ENCODE measurements around the gene DOCK10. TPM values are rescaled to one million over a fixed set of nuclear protein-coding genes. Genes with fewer than 3 reads are reported as not detected.

Gene DOCK10
- polyA plus RNA-seq, 1 donor, result 9.3 TPM

DNA sequence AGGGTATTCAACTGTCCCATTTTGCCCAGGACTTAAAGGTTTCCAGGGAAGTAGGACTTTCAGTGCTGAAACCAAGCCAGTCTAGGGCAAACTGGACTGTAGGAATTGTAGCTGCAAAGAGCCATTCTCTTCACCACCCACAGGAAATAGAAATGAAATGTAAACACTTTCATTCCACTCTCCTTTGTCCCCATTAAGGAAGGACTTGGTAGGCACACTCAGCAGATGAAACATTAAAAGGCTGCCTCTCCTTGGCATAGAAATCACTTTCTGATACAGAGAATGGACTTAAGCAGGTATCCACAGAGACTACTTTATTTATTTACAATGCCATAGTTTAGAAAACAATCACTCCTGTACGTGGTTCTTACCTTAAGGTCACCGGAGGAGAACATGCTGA, 223.2 kb downstream of the DOCK10 start:
- no peak overlapping the region for H3K4me3 ChIP-seq (ENCODE audit: low read length)
- no peaks in the 10 kb centered on the region for H3K4me1 ChIP-seq (ENCODE audit: control insufficient read depth, insufficient read depth, low read length)
- no peaks in the 10 kb centered on the region for H3K27me3 ChIP-seq (ENCODE audit: control insufficient read depth, insufficient read depth, low read length)
- H3K9me3 ChIP-seq (ENCODE audit: control insufficient read depth, low read depth, low read length), result no peaks in the 10 kb centered on the region
- no peak for DNase-seq
- H3K27ac ChIP-seq (ENCODE audit: low read length), result no peak overlapping the region
- H3K36me3 ChIP-seq (ENCODE audit: control insufficient read depth, insufficient read depth, low read length), result no peaks in the 10 kb centered on the region
- no CpG with 5 or more reads among the region's 2 CpGs for WGBS (ENCODE audit: insufficient coverage, low lambda C conversion rate)

DNA sequence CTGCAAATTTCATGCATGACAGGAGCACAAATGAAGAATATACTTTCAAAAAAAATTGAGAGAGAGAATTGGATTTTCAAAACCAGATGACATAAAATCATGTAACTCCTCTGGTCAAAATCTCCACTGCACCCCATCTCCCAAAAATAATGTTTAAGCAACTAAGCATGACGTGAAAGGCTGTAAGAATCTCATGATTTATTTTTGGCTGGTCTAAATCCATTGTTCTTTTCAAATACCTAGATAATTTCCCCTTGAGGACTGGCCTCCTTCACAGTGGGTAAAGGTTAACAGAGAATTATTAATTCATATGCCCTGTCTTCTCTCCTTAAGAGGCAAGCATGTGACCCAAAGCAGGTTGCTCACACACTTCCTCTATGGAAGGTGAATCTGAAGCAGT, 224.6 kb downstream of the DOCK10 start:
- Histone ChIP-seq H3K9me3 (ENCODE audit: control insufficient read depth, low read depth, low read length) (no peaks in the 10 kb centered on the region), H3K4me1 (ENCODE audit: control insufficient read depth, insufficient read depth, low read length) (no peaks in the 10 kb centered on the region), H3K27ac (ENCODE audit: low read length) (no peak overlapping the region), H3K4me3 (ENCODE audit: low read length) (no peak overlapping the region), H3K27me3 (ENCODE audit: control insufficient read depth, insufficient read depth, low read length) (no peaks in the 10 kb centered on the region), H3K36me3 (ENCODE audit: control insufficient read depth, insufficient read depth, low read length) (no peaks in the 10 kb centered on the region)
- WGBS (ENCODE audit: insufficient coverage, low lambda C conversion rate), result no CpG with 5 or more reads among the region's 1 CpG
- no peak for DNase-seq

DNA sequence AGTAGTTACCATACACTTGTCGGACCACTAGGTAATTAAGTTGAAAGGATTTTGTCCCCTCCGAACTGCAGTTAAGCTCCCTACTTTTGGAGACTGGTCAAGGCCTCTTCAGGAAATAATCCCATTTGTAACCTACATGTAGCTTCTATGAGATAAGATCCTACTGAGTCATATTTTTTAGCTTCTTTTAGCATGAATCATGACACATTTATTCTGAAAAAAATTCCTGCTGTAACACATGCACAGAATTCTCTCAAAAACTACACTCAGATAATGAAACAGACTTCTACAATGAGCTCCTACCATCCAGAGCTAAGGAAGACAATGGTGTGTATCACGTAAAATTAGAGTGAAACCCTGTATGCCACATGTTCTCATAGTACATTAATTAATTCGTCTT, 225.5 kb downstream of the DOCK10 start:
- no peak overlapping the region for H3K4me3 ChIP-seq (ENCODE audit: low read length)
- DNase-seq, result no peak
- no peak overlapping the region for H3K27ac ChIP-seq (ENCODE audit: low read length)
- 88% methylated on average over 1 of the region's 4 CpGs for whole genome bisulfite sequencing (ENCODE audit: insufficient coverage, low lambda C conversion rate)
- no peaks in the 10 kb centered on the region for H3K4me1 ChIP-seq (ENCODE audit: control insufficient read depth, insufficient read depth, low read length)
- no peaks in the 10 kb centered on the region for H3K36me3 ChIP-seq (ENCODE audit: control insufficient read depth, insufficient read depth, low read length)
- H3K9me3 ChIP-seq (ENCODE audit: control insufficient read depth, low read depth, low read length), result no peaks in the 10 kb centered on the region
- no peaks in the 10 kb centered on the region for H3K27me3 ChIP-seq (ENCODE audit: control insufficient read depth, insufficient read depth, low read length)

DNA sequence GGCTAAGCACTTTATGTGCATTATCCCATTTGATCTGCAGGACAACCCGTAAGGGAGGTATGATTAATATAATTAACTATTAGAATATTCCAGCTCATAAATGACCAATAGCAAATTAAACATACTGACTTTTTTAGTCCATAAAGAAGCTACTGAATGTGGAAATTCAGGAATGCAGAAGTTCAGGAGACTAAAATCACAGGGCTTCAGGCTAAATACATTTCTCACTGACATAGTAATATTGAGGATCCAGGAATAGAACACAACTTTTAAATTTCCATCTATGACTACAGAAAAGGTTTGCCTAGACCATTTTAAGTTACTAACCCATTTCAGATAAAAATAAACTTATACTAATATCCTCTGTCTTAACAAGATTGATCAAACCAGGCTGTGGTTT, 228.7 kb downstream of the DOCK10 start:
- Histone ChIP-seq H3K36me3 (ENCODE audit: control insufficient read depth, insufficient read depth, low read length) (no peaks in the 10 kb centered on the region), H3K4me3 (ENCODE audit: low read length) (no peak overlapping the region), H3K27me3 (ENCODE audit: control insufficient read depth, insufficient read depth, low read length) (no peaks in the 10 kb centered on the region), H3K27ac (ENCODE audit: low read length) (no peak overlapping the region), H3K9me3 (ENCODE audit: control insufficient read depth, low read depth, low read length) (no peaks in the 10 kb centered on the region), H3K4me1 (ENCODE audit: control insufficient read depth, insufficient read depth, low read length) (no peaks in the 10 kb centered on the region)
- DNase-seq, result no peak
- WGBS (ENCODE audit: insufficient coverage, low lambda C conversion rate), result 100% methylated on average over 1 of the region's 1 CpG

DNA sequence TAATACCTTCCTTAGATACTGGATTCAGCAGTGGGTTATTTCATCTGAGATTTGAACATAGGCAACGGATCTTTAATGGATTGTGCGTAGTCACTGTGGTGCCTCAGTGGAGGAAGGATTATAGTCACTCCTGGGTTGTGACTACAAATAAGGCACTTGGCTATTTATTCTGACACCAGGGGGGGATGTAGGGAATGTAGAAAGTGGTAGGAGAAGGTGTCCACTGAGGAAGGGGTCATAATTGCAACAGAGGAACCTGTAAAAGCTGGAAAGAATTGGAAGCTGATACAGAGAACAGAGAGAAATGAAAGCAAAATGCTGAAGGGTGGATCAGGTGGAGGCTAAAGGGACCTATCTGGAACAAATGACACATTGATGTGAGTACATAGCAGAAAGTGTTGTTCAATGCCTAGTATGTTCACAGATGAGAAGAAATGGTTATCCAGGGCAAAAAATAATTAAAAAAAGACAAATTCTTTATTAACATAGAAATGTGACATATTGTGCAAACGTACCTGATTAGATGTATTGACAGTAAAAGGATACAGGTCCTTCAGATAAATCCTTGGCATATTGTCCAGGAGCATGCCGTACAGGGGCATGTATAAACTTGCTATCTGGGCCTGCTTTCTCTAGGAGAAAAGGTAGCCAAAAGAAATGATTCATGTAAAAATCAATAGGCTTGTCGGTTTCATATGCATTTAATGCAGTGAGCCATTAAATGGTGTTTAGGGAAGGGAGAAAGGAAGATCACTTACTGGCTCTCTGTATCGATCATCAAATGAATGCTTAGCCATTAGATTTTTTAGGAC, 234.9 kb downstream of the DOCK10 start:
- H3K4me1 ChIP-seq (ENCODE audit: control insufficient read depth, insufficient read depth, low read length), result no peaks in the 10 kb centered on the region
- H3K27me3 ChIP-seq (ENCODE audit: control insufficient read depth, insufficient read depth, low read length), result no peaks in the 10 kb centered on the region
- H3K4me3 ChIP-seq (ENCODE audit: low read length), result no peak overlapping the region
- no peaks in the 10 kb centered on the region for H3K36me3 ChIP-seq (ENCODE audit: control insufficient read depth, insufficient read depth, low read length)
- H3K27ac ChIP-seq (ENCODE audit: low read length), result no peak overlapping the region
- DNase-seq, result no peak
- H3K9me3 ChIP-seq (ENCODE audit: control insufficient read depth, low read depth, low read length), result no peaks in the 10 kb centered on the region
- WGBS (ENCODE audit: insufficient coverage, low lambda C conversion rate), result 100% methylated on average over 1 of the region's 6 CpGs

GRCh38 chr2:224803930-224804329, 238.3 kb downstream of the DOCK10 start:
- Histone ChIP-seq H3K4me1 (ENCODE audit: control insufficient read depth, insufficient read depth, low read length) (no peaks in the 10 kb centered on the region), H3K27ac (ENCODE audit: low read length) (no peak overlapping the region), H3K36me3 (ENCODE audit: control insufficient read depth, insufficient read depth, low read length) (peaks cover 3% of the 10 kb centered on the region), H3K4me3 (ENCODE audit: low read length) (no peak overlapping the region), H3K27me3 (ENCODE audit: control insufficient read depth, insufficient read depth, low read length) (no peaks in the 10 kb centered on the region), H3K9me3 (ENCODE audit: control insufficient read depth, low read depth, low read length) (no peaks in the 10 kb centered on the region)
- no peak for DNase-seq
- 100% methylated on average over 1 of the region's 1 CpG for WGBS (ENCODE audit: insufficient coverage, low lambda C conversion rate)

DNA sequence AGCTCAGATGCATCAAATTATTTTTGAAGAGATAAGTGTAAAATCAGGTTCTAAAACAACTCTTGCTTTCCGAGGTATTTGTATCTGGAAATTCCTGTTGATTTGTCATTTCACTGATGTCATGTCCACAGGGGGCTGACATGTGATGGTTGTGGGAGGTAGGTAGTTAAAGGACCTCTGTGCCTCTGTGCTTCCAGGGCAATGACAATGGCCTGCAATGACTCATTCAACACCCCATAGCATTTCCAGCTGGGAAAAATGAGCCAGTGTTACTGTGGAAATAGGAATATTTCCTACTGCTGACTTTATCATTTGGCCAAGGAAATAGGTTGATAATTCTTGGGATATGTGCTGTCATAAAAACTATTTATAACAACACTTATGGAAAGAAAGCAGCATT, 239.9 kb downstream of the DOCK10 start:
- Histone ChIP-seq H3K4me3 (ENCODE audit: low read length) (no peak overlapping the region), H3K4me1 (ENCODE audit: control insufficient read depth, insufficient read depth, low read length) (no peaks in the 10 kb centered on the region), H3K9me3 (ENCODE audit: control insufficient read depth, low read depth, low read length) (no peaks in the 10 kb centered on the region), H3K27me3 (ENCODE audit: control insufficient read depth, insufficient read depth, low read length) (no peaks in the 10 kb centered on the region), H3K36me3 (ENCODE audit: control insufficient read depth, insufficient read depth, low read length) (peaks cover 6% of the 10 kb centered on the region), H3K27ac (ENCODE audit: low read length) (no peak overlapping the region)
- 75% methylated on average over 1 of the region's 1 CpG for WGBS (ENCODE audit: insufficient coverage, low lambda C conversion rate)
- DNase-seq, result no peak

DNA sequence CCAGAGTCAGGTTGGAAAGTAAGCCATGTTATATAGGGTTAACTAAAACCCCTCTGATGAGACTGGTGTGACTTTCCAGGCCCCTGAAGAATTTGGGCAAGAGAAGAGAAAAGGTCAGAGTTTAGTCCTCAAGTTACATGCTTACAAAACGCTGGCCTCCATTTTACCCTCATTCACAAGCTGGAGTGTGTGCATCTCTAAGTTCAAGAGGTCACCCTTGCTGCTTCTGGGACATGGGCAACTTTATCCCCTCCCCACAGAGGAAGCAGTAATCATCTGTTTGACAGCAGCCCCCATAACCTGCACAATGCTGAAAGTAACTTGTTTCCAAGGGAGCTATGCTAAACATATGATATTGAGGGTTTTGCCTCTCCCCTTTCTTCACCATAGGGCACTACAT, 240.9 kb downstream of the DOCK10 start:
- Histone ChIP-seq H3K4me3 (ENCODE audit: low read length) (no peak overlapping the region), H3K4me1 (ENCODE audit: control insufficient read depth, insufficient read depth, low read length) (no peaks in the 10 kb centered on the region), H3K36me3 (ENCODE audit: control insufficient read depth, insufficient read depth, low read length) (peaks cover 6% of the 10 kb centered on the region), H3K27ac (ENCODE audit: low read length) (no peak overlapping the region), H3K27me3 (ENCODE audit: control insufficient read depth, insufficient read depth, low read length) (no peaks in the 10 kb centered on the region), H3K9me3 (ENCODE audit: control insufficient read depth, low read depth, low read length) (no peaks in the 10 kb centered on the region)
- no peak for DNase-seq
- 0% methylated on average over 1 of the region's 1 CpG for WGBS (ENCODE audit: insufficient coverage, low lambda C conversion rate)

- H3K27ac ChIP-seq (ENCODE audit: low read length), result no peak overlapping the region
- peaks cover 8% of the 10 kb centered on the region for H3K36me3 ChIP-seq (ENCODE audit: control insufficient read depth, insufficient read depth, low read length)
- H3K27me3 ChIP-seq (ENCODE audit: control insufficient read depth, insufficient read depth, low read length), result no peaks in the 10 kb centered on the region
- no peak for DNase-seq
- H3K4me1 ChIP-seq (ENCODE audit: control insufficient read depth, insufficient read depth, low read length), result no peaks in the 10 kb centered on the region
- H3K9me3 ChIP-seq (ENCODE audit: control insufficient read depth, low read depth, low read length), result no peaks in the 10 kb centered on the region
- no CpG with 5 or more reads among the region's 1 CpG for WGBS (ENCODE audit: insufficient coverage, low lambda C conversion rate)
- no peak overlapping the region for H3K4me3 ChIP-seq (ENCODE audit: low read length)
Measured at GRCh38 chr2:224799691-224800090, 242.6 kb downstream of the DOCK10 start.

- no peak overlapping the region for H3K4me3 ChIP-seq (ENCODE audit: low read length)
- peaks cover 9% of the 10 kb centered on the region for H3K36me3 ChIP-seq (ENCODE audit: control insufficient read depth, insufficient read depth, low read length)
- no peaks in the 10 kb centered on the region for H3K27me3 ChIP-seq (ENCODE audit: control insufficient read depth, insufficient read depth, low read length)
- no CpG with 5 or more reads among the region's 2 CpGs for WGBS (ENCODE audit: insufficient coverage, low lambda C conversion rate)
- no peaks in the 10 kb centered on the region for H3K4me1 ChIP-seq (ENCODE audit: control insufficient read depth, insufficient read depth, low read length)
- H3K27ac ChIP-seq (ENCODE audit: low read length), result no peak overlapping the region
- no peak for DNase-seq
- H3K9me3 ChIP-seq (ENCODE audit: control insufficient read depth, low read depth, low read length), result no peaks in the 10 kb centered on the region
Measured at GRCh38 chr2:224798180-224798579, 244.1 kb downstream of the DOCK10 start.

- Histone ChIP-seq H3K36me3 (ENCODE audit: control insufficient read depth, insufficient read depth, low read length) (peaks cover 9% of the 10 kb centered on the region), H3K4me3 (ENCODE audit: low read length) (no peak overlapping the region), H3K27ac (ENCODE audit: low read length) (no peak overlapping the region), H3K27me3 (ENCODE audit: control insufficient read depth, insufficient read depth, low read length) (no peaks in the 10 kb centered on the region), H3K4me1 (ENCODE audit: control insufficient read depth, insufficient read depth, low read length) (no peaks in the 10 kb centered on the region), H3K9me3 (ENCODE audit: control insufficient read depth, low read depth, low read length) (no peaks in the 10 kb centered on the region)
- no peak for DNase-seq
- WGBS (ENCODE audit: insufficient coverage, low lambda C conversion rate), result 100% methylated on average over 3 of the region's 8 CpGs
Measured at GRCh38 chr2:224796695-224797305, 245.5 kb downstream of the DOCK10 start.

Measured in large intestine (tissue), 3 donors.